OCI-LY1 (cell line): ENCODE results near the gene TBXT.

Source experiments
- H2AFZ ChIP-seq: fragments of 200-600 bp; sonication (generic), shearing (Covaris generic); 2 replicates; pipeline ENCODE4 v1.6.0; 2014; ENCODE audit warnings: antibody characterized with exemption, mild to moderate bottlenecking, low read length
- H3F3A ChIP-seq: fragments of 200-600 bp; sonication (generic), shearing (Covaris generic); 2 replicates; pipeline ENCODE4 v1.6.0; 2014; ENCODE audit warnings: mild to moderate bottlenecking, antibody characterized with exemption, low read length, moderate library complexity; ENCODE audit not compliant: insufficient read depth
- H3K27ac ChIP-seq: fragments of 200-600 bp; sonication (generic); 2 replicates; pipeline ENCODE4 v1.5.1; 2014; ENCODE audit warnings: low read length, mixed run types, mild to moderate bottlenecking, low read depth; ENCODE audit not compliant: poor library complexity, severe bottlenecking
- H3K27me3 ChIP-seq: fragments of 200-600 bp; sonication (generic); 2 replicates; pipeline ENCODE4 v1.6.0; 2014; ENCODE audit warnings: antibody characterized with exemption, mild to moderate bottlenecking, low read length, moderate library complexity; ENCODE audit not compliant: insufficient read depth
- H3K36me3 ChIP-seq: fragments of 200-600 bp; sonication (generic); 2 replicates; pipeline ENCODE4 v1.6.1; 2014; ENCODE audit warnings: mild to moderate bottlenecking, antibody characterized with exemption, low read length, moderate library complexity, mixed read lengths; ENCODE audit not compliant: insufficient read depth
- H3K4me1 ChIP-seq: fragments of 200-600 bp; sonication (generic); 2 replicates; pipeline ENCODE4 v1.5.1; 2014; ENCODE audit warnings: mild to moderate bottlenecking, low read length, moderate library complexity; ENCODE audit not compliant: insufficient read depth, severe bottlenecking
- H3K4me2 ChIP-seq: fragments of 200-600 bp; sonication (generic), shearing (Covaris generic); 2 replicates; pipeline ENCODE4 v1.6.1; 2014; ENCODE audit warnings: low read length
- H3K4me3 ChIP-seq: fragments of 200-600 bp; sonication (generic); 2 replicates; pipeline ENCODE4 v1.5.1; 2014; ENCODE audit warnings: low read length, low read depth, mild to moderate bottlenecking, mixed read lengths; ENCODE audit not compliant: poor library complexity, severe bottlenecking
- H3K79me2 ChIP-seq: fragments of 200-600 bp; shearing (Covaris generic); 2 replicates; pipeline ENCODE4 v1.6.1; 2016; ENCODE audit warnings: mixed run types, low read length, mixed read lengths; ENCODE audit not compliant: insufficient read depth
- H3K9ac ChIP-seq: fragments of 200-600 bp; sonication (generic), shearing (Covaris generic); 2 replicates; pipeline ENCODE4 v1.6.1; 2014; ENCODE audit warnings: mild to moderate bottlenecking, low read length, mixed read lengths
- H3K9me2 ChIP-seq: fragments of 200-600 bp; sonication (generic), shearing (Covaris generic); 2 replicates; pipeline ENCODE4 v1.6.1; 2014; ENCODE audit warnings: low read depth, mild to moderate bottlenecking, low read length, mixed read lengths
- H3K9me3 ChIP-seq: fragments of 200-600 bp; shearing (Covaris generic); 2 replicates; pipeline ENCODE4 v1.6.1; 2014; ENCODE audit warnings: low read length, mixed read lengths
- H4K20me1 ChIP-seq: fragments of 200-600 bp; sonication (generic), shearing (Covaris generic); 2 replicates; pipeline ENCODE4 v1.6.0; 2016; ENCODE audit warnings: mild to moderate bottlenecking, low read length; ENCODE audit not compliant: insufficient read depth
- EZH2 ChIP-seq: fragments of 200-600 bp; sonication (generic), shearing (Covaris generic); IDR thresholded peaks from 2 replicates; pipeline ENCODE4 v1.8.0; 2017; ENCODE audit warnings: borderline replicate concordance, mixed run types, mild to moderate bottlenecking, antibody characterized with exemption, low read length, moderate library complexity, mixed read lengths
- TF ChIP-seq, protein P1 (sequence below): fragments of 200-600 bp; sonication (generic), shearing (Covaris generic); IDR thresholded peaks from 2 replicates; pipeline ENCODE4 v1.5.1; 2017; ENCODE audit warnings: mild to moderate bottlenecking, antibody characterized with exemption, low read length, moderate library complexity, mixed read lengths

TBXT gene

GRCh38 chr6:166169549-166170421, 2.1 kb upstream of the TBXT start:
- H3K79me2 ChIP-seq, result no peaks in the 10 kb centered on the region
- H3K4me1 ChIP-seq, result no peaks in the 10 kb centered on the region
- no peak overlapping the region for H2AFZ ChIP-seq
- H3K4me3 ChIP-seq, result no peak overlapping the region
- no peaks in the 10 kb centered on the region for H3K36me3 ChIP-seq
- H3K27ac ChIP-seq, result no peak overlapping the region
- no peaks in the 10 kb centered on the region for H3K9me3 ChIP-seq
- no peak overlapping the region for H3K4me2 ChIP-seq
- no peak for TF ChIP-seq EZH2
- TF ChIP-seq, protein P1, sequence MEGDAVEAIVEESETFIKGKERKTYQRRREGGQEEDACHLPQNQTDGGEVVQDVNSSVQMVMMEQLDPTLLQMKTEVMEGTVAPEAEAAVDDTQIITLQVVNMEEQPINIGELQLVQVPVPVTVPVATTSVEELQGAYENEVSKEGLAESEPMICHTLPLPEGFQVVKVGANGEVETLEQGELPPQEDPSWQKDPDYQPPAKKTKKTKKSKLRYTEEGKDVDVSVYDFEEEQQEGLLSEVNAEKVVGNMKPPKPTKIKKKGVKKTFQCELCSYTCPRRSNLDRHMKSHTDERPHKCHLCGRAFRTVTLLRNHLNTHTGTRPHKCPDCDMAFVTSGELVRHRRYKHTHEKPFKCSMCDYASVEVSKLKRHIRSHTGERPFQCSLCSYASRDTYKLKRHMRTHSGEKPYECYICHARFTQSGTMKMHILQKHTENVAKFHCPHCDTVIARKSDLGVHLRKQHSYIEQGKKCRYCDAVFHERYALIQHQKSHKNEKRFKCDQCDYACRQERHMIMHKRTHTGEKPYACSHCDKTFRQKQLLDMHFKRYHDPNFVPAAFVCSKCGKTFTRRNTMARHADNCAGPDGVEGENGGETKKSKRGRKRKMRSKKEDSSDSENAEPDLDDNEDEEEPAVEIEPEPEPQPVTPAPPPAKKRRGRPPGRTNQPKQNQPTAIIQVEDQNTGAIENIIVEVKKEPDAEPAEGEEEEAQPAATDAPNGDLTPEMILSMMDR, result no peak
- H3K9me2 ChIP-seq, result no peaks in the 10 kb centered on the region
- H4K20me1 ChIP-seq, result no peaks in the 10 kb centered on the region
- no peak overlapping the region for H3K9ac ChIP-seq
- H3K27me3 ChIP-seq, result no peaks in the 10 kb centered on the region; the same call in 1 of the 2 replicates
- H3F3A ChIP-seq, result no peaks in the 10 kb centered on the region

DNA sequence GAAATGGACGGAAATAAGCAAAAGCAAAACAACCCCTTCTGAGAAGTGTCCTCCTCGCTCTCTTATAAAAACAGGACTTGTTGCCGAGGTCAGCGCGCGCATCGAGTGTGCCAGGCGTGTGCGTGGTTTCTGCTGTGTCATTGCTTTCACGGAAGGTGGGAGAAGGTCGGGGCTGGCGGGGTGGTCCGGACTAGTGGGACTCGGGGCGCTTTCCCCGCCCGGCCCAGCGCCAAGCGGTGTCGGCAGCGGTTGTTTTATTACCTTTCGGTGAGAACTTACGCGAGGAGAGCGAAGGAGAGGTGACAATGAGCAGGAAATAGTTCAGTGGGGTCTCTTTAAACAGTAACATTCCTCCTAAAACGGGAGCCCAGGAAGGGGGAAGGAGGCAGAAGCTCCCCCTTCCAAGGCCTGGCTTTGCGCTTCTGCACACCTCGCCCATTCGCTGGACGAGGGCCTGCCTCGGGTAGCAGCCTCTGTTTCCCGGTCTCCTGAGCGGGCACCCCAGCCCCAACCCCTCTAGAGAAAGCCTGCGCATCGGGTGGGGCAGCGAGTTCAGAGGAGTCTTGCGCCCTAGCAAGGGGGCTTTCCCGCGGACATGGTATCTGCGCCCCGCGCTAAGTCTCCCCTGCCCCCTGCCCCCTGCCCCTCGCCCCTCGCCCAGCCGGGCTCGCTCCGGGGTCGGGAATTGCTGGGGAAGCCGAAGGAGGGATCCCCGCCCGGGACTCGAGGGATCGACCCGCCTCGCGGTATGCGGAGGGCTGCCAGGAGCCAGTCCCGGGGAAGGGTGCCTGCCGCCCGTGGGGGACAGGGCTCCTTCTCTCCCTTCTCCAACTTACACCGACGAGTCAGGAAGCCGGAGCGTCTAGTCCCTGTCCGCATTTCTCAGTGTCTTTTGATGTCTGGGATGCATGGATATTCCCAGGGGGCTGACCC, 1.2 kb upstream of the TBXT start:
- Histone ChIP-seq H3K4me3 (no peak overlapping the region), H3K79me2 (no peaks in the 10 kb centered on the region), H3K9me2 (no peaks in the 10 kb centered on the region), H3K9me3 (no peaks in the 10 kb centered on the region), H3K36me3 (no peaks in the 10 kb centered on the region), H3K27ac (no peak overlapping the region), H3K27me3 (no peaks in the 10 kb centered on the region; the same call in 1 of the 2 replicates), H3K4me1 (no peaks in the 10 kb centered on the region), H3F3A (no peaks in the 10 kb centered on the region), H3K4me2 (no peak overlapping the region), H4K20me1 (no peaks in the 10 kb centered on the region), H3K9ac (no peak overlapping the region), H2AFZ (no peak overlapping the region)
- no peak for TF ChIP-seq EZH2
- TF ChIP-seq, protein P1, result no peak

- no peaks in the 10 kb centered on the region for H3F3A ChIP-seq
- no peaks in the 10 kb centered on the region for H3K9me2 ChIP-seq
- no peak overlapping the region for H3K4me2 ChIP-seq
- H3K9ac ChIP-seq, result no peak overlapping the region
- no peaks in the 10 kb centered on the region for H3K9me3 ChIP-seq
- H2AFZ ChIP-seq, result no peak overlapping the region
- no peak overlapping the region for H3K4me3 ChIP-seq
- H3K79me2 ChIP-seq, result no peaks in the 10 kb centered on the region
- H3K36me3 ChIP-seq, result no peaks in the 10 kb centered on the region
- no peaks in the 10 kb centered on the region for H4K20me1 ChIP-seq
- no peak overlapping the region for H3K27ac ChIP-seq
- no peaks in the 10 kb centered on the region for H3K4me1 ChIP-seq
- H3K27me3 ChIP-seq, result no peaks in the 10 kb centered on the region; the same call in 1 of the 2 replicates
- no peak for TF ChIP-seq EZH2
- TF ChIP-seq, protein P1, result no peak
Observed at GRCh38 chr6:166167258-166167731, 356 bp downstream of the TBXT start.
